Mucosa of rectum (tissue), 2 donors: ENCODE measurements around the gene HIPK3.

ENCODE experiments used
- H3K27ac ChIP-seq, 2 donors: one replicate each; pipeline ENCODE4 v1.7.0; 2013; ENCODE audit warnings: inconsistent platforms in 2 of 2, low read depth in 2 of 2, low read length in 2 of 2
- H3K27me3 ChIP-seq, 2 donors: one replicate each; pipeline ENCODE4 v1.7.0; 2013; ENCODE audit warnings: low read length in 2 of 2; ENCODE audit not compliant: control insufficient read depth in 2 of 2, insufficient read depth in 2 of 2
- H3K36me3 ChIP-seq, 2 donors: one replicate each; pipeline ENCODE4 v1.7.0; 2013; ENCODE audit warnings: low read length in 2 of 2; ENCODE audit not compliant: control insufficient read depth in 2 of 2, insufficient read depth in 2 of 2
- H3K4me1 ChIP-seq, 2 donors: one replicate each; pipeline ENCODE4 v1.7.0; 2013; ENCODE audit warnings: low read length in 2 of 2, mild to moderate bottlenecking in 1 of 2; ENCODE audit not compliant: control insufficient read depth in 2 of 2, insufficient read depth in 2 of 2
- H3K4me3 ChIP-seq, 2 donors: one replicate each; pipeline ENCODE4 v1.7.0; 2013; ENCODE audit warnings: low read length in 2 of 2
- H3K9ac ChIP-seq, 2 donors: one replicate each; pipeline ENCODE4 v1.7.0; 2013; ENCODE audit warnings: low read length in 2 of 2, low read depth in 1 of 2, mild to moderate bottlenecking in 1 of 2
- H3K9me3 ChIP-seq, 2 donors: one replicate each; pipeline ENCODE4 v1.7.0; 2013; ENCODE audit warnings: low read length in 2 of 2; ENCODE audit not compliant: control insufficient read depth in 2 of 2
- donor health status: healthy.
- donor health status: Normal muscosa, but diverticular disease.

HIPK3 gene

DNA sequence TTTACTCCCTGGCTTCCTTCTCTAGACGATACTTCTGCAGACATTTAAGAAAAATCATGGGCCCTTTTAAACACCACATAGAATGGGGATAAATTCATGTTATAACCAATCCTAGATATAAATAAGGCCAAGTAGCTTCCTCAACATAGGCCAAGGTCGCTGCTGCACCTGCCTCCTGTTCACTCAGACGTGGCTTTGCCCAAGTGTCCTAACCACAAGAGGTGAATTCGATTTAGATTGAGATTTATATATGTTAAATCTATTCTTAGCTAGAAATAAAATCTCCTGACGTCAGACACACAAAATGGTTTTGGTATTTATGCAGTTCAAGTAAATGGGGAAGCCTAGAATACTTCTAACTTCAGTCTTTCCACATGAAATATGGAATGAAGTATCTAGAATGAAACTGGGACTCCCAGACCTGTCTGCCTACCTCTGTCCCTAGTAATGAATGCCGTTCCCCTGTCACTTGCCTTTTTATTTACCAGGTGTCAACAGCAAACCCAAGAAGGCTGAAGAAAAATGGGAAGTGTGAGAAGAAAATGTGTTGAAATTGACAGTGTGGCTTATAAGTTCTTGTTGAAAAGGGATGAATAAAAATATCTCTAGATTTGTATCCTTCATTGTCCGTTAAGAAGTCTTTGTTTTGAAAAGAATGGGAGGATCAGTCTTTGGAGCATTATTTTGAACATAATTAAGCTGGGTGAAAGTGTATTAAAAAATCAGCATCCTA is 131.8 kb downstream of the HIPK3 start:
- no peaks in the 10 kb centered on the region for H3K36me3 ChIP-seq
- H3K9me3 ChIP-seq, result no peaks in the 10 kb centered on the region
- no peak overlapping the region for H3K4me3 ChIP-seq
- H3K27ac ChIP-seq, result no peak overlapping the region
- no peak overlapping the region for H3K9ac ChIP-seq
- H3K27me3 ChIP-seq, result no peaks in the 10 kb centered on the region
- no peaks in the 10 kb centered on the region for H3K4me1 ChIP-seq

DNA sequence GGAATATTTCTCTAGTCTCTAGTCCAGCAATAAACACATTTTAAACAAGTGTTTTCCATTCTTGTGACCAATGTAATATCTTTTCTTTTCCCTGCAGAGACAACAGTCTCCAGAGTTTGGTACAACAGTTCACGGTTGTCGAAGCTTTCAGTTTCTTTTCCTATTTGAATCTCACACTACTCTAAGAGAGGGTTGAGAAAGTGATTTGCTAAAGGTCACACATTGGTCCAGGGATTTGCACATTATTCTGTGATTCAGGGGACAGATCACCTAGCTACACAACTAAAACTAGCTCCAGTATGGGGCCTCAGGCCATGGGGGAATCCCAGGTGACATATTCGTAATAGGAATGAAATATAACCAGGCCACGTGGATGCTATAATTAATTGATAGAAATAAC is 132.5 kb downstream of the HIPK3 start:
- Histone ChIP-seq H3K27ac (no peak overlapping the region), H3K36me3 (no peaks in the 10 kb centered on the region), H3K27me3 (no peaks in the 10 kb centered on the region), H3K9ac (no peak overlapping the region), H3K4me3 (no peak overlapping the region), H3K9me3 (no peaks in the 10 kb centered on the region), H3K4me1 (no peaks in the 10 kb centered on the region)

DNA sequence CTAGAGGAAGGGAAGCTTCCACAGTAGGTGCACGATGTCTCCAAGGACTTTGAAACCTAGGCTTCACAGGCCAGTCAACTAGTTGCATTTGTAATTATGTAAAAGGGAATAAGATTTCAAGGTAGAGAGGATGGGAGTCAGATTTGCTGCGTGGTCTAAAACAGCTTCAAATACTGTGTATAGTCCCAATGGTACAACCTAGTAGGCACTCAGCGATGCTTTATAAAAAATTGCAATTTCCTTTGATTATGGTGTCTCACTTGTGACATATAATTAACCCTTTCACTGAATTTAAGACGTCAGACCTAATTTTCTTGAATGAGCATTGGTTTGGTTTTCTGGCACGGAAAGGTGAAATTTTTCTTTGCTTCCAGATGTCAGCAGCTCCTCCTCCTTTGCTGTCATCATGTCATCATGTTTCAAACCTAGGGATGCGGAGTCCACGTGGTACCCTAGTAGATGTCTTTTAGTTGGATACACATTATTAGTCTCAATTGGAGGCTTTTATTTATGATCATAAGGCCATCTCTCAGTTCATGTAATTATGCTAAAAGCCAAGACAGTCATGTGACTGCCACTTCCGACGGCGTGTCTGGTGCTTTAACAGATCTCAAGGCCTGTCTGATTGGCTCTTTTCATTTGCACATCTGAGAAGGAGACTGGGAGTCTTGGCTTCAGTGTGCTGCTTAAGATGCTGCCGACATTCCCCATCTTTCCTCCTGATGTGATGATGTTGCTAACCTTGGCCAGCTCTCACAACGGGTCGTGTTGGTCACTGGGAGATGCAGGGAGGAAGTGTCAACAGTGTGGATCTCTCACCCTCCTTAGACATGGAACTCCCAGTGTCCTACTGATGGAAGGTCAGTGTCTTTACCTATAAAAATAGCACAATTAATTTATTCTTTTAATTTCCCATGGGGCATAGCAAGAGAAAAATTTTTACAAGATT is 134.0 kb downstream of the HIPK3 start:
- Histone ChIP-seq H3K27ac (no peak overlapping the region), H3K4me3 (no peak overlapping the region), H3K27me3 (no peaks in the 10 kb centered on the region), H3K9me3 (no peaks in the 10 kb centered on the region), H3K36me3 (no peaks in the 10 kb centered on the region), H3K9ac (no peak overlapping the region), H3K4me1 (no peaks in the 10 kb centered on the region)

DNA sequence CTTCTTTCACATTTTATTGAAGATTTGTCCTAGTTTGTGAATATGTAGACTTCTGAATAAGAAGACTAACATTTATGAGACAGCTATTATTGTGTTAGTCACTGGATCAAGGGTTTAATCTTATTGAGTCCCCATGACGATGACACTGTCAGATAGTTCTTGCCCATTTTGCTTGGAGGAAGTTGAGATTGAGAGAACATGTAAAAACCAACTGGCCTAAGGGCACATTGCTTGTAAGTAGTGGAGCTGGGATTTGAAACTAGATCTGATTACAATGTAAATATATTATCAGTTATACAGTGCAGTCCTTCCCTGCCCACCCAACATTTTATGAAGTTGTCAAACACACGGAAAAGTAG is 134.7 kb downstream of the HIPK3 start:
- Histone ChIP-seq H3K27ac (no peak overlapping the region), H3K27me3 (no peaks in the 10 kb centered on the region), H3K4me1 (no peaks in the 10 kb centered on the region)

DNA sequence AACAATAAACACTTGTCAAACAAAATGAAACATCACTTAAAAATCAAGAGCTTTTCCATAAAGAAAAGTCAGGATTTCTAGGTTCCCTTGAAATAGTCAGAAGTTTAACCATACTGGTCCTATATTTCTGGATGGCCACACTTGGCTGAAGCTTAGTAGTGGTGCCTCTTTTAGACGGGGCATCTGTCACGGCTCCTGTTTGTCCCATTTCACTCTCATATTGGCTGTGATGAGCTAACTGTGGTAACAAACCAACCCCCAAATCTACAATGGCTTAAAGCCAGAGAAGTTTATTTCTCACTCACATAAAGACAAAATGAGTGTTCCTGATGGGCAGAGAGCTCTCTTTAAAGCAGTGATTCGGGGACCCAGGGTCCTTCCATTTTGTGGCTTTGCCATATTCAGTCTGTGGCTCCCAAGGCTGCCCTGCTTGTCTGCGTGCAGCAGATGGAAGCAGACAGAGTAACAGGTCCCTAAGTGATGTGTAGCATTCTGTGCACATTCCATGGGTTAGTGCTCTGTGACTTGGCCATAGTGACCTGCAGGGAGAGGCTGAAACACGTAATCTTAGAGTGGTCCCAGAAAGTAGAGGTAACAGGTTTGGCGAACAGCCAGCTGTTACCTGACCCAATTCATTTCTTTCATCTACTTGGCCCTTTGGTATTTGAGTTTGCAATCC is 137.4 kb downstream of the HIPK3 start:
- H3K36me3 ChIP-seq, result no peaks in the 10 kb centered on the region
- H3K4me1 ChIP-seq, result no peaks in the 10 kb centered on the region
- H3K9ac ChIP-seq, result no peak overlapping the region
- H3K27ac ChIP-seq, result no peak overlapping the region
- H3K9me3 ChIP-seq, result no peaks in the 10 kb centered on the region
- H3K27me3 ChIP-seq, result no peaks in the 10 kb centered on the region
- no peak overlapping the region for H3K4me3 ChIP-seq

More for the DNA sequence above, 134.7 kb downstream of the HIPK3 start:
- Histone ChIP-seq H3K4me3 (no peak overlapping the region), H3K36me3 (no peaks in the 10 kb centered on the region), H3K9me3 (no peaks in the 10 kb centered on the region), H3K9ac (no peak overlapping the region)

DNA sequence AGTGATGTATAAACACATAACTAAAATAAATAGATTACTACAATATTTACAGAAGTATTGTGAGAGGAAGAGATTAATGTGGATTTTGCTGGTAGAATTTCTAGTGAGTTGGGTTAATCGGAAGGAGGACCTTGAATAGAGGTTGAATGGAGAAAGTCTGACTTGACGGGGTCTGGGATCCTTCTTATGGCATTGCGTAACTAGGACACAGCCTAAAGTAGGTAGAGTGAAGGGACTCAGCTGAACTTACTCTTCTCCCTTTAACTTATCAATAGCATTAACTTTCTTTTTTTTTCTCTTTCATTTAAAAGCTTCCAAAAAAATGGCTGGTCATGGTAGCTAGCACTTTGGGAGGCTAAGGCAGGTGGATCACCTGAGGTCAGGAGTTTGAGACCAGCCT is 139.2 kb downstream of the HIPK3 start:
- Histone ChIP-seq H3K27me3 (no peaks in the 10 kb centered on the region), H3K27ac (no peak overlapping the region), H3K4me1 (no peaks in the 10 kb centered on the region), H3K9ac (no peak overlapping the region), H3K36me3 (no peaks in the 10 kb centered on the region), H3K4me3 (no peak overlapping the region), H3K9me3 (no peaks in the 10 kb centered on the region)

DNA sequence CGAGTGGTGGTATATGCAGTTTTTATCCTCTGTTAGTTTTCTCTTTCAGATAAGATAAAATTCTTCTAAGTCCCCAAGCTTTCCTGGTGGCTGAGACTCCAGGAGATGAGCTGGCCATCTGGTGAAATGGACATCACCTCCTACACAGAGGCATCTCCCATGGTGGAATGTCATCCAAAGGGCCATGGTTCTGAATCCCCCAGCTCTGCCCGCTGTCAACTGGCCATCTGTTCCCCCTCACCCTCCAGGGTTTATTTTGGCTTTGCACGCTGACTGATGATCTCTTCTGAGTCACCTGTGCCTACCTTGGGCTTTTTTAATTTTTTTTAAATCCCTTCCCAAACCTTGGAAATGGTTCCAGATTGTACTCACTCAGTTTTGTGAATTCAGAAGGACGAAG is 142.2 kb downstream of the HIPK3 start:
- Histone ChIP-seq H3K9ac (no peak overlapping the region), H3K9me3 (no peaks in the 10 kb centered on the region), H3K36me3 (no peaks in the 10 kb centered on the region), H3K27me3 (peaks cover 3 to 5% of the 10 kb centered on the region in 2 donors), H3K4me1 (no peaks in the 10 kb centered on the region), H3K4me3 (no peak overlapping the region), H3K27ac (no peak overlapping the region)

DNA sequence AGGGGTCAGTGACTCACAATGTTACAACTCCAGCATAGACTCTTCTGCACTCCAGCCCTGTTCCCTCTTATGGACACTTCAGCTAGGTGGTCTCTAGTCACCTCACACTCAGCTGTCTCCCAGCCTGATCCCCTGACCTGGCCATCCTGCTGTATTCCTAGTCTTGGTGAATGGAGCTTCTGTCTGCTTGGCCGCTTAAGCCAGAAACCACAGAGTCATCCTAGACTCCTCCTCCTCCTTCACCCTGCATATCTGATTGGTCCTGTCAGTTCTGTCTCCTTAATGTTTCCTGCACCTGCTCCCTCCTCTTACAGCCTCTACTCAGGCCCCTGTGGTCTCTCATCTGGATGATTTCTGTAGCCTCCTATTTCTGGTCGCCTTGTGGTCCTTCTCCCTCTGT is 144.9 kb downstream of the HIPK3 start:
- no peak overlapping the region for H3K27ac ChIP-seq
- H3K36me3 ChIP-seq, result no peaks in the 10 kb centered on the region
- H3K4me3 ChIP-seq, result no peak overlapping the region
- peaks cover 3 to 5% of the 10 kb centered on the region in 2 donors for H3K27me3 ChIP-seq
- H3K9me3 ChIP-seq, result no peaks in the 10 kb centered on the region
- H3K4me1 ChIP-seq, result no peaks in the 10 kb centered on the region
- no peak overlapping the region for H3K9ac ChIP-seq

DNA sequence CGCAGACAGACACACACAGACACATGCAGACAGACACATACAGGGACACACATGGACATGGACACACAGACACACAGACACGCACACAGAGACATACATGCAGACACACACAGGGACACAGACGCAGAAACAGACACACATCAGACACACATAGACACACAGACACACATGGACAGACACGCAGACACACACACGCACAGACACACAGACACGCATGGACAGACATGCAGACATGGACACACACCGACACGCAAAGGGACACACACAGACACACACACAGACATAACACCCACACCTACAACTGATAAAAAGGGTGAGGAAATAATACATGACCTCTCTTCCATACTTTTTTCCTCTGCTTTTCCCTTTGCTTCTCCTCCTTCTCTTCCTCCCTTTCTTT is 146.2 kb downstream of the HIPK3 start:
- Histone ChIP-seq H3K27ac (no peak overlapping the region), H3K9ac (no peak overlapping the region), H3K4me3 (no peak overlapping the region), H3K27me3 (peaks cover 3 to 5% of the 10 kb centered on the region in 2 donors), H3K9me3 (no peaks in the 10 kb centered on the region), H3K36me3 (no peaks in the 10 kb centered on the region), H3K4me1 (no peaks in the 10 kb centered on the region)
